HepG2 (cell line): ENCODE results near the gene ZXDC. TPM values are rescaled to one million over a fixed set of nuclear protein-coding genes. Genes with fewer than 3 reads are reported as not detected.

Experiments used
- BCLAF1 ChIP-seq: fragments of 450-650 bp; IDR thresholded peaks from 2 replicates; pipeline ENCODE4 v1.6.1; 2017; ENCODE audit warnings: mild to moderate bottlenecking
- CHCHD3 ChIP-seq: sonication (generic); formaldehyde crosslinking; IDR thresholded peaks from 2 replicates; pipeline ENCODE4 v1.8.0; 2022; ENCODE audit warnings: mild to moderate bottlenecking, missing genetic modification reagents, moderate library complexity
- HMGXB4 ChIP-seq, 2 experiments: sonication (generic) in 1 of 2; formaldehyde crosslinking in 1 of 2; IDR thresholded peaks; 2 replicates each; pipeline versions ENCODE4 v1.4.0 to v1.6.1; 2018 to 2020; ENCODE audit warnings: missing genetic modification reagents in 2 of 2, borderline replicate concordance in 1 of 2, low read depth in 1 of 2, mild to moderate bottlenecking in 1 of 2, missing biosample characterization in 1 of 2
- HNF1A ChIP-seq, 2 experiments: sonication (generic) in 1 of 2; formaldehyde crosslinking in 1 of 2; IDR thresholded peaks; 2 replicates each; pipeline versions ENCODE4 v1.4.0 to v1.6.1; 2016 to 2020; ENCODE audit warnings: borderline replicate concordance in 1 of 2, low read depth in 1 of 2, mild to moderate bottlenecking in 1 of 2, missing genetic modification reagents in 1 of 2
- MAFG ChIP-seq: sonication (generic); formaldehyde crosslinking; IDR thresholded peaks from 2 replicates; pipeline ENCODE4 v1.5.1; 2020; ENCODE audit warnings: mild to moderate bottlenecking, missing genetic modification reagents
- MIER3 ChIP-seq: IDR thresholded peaks from 2 replicates; pipeline ENCODE4 v1.6.1; 2016; ENCODE audit warnings: missing compliant biosample characterization, borderline replicate concordance
- MTF2 ChIP-seq: sonication (generic); formaldehyde crosslinking; IDR thresholded peaks from 2 replicates; pipeline ENCODE4 v1.5.0; 2020; ENCODE audit warnings: missing genetic modification reagents, borderline replicate concordance
- MYNN ChIP-seq: sonication (generic); formaldehyde crosslinking; IDR thresholded peaks from 2 replicates; pipeline ENCODE4 v1.4.0; 2020; ENCODE audit warnings: mild to moderate bottlenecking, low read depth, missing genetic modification reagents
- POLR2G ChIP-seq: fragments of 200-400 bp; formaldehyde crosslinking; IDR thresholded peaks from 2 replicates; pipeline ENCODE4 v1.6.1; 2018; ENCODE audit warnings: mild to moderate bottlenecking, low read depth, low read length, moderate library complexity
- ZNF770 ChIP-seq: sonication (generic); formaldehyde crosslinking; IDR thresholded peaks from 2 replicates; pipeline ENCODE4 v1.5.0; 2020; ENCODE audit warnings: mild to moderate bottlenecking, missing genetic modification reagents
- ZNF878 ChIP-seq: sonication (generic); formaldehyde crosslinking; IDR thresholded peaks from 2 replicates; pipeline ENCODE4 v1.8.1; 2023; ENCODE audit warnings: mild to moderate bottlenecking, missing genetic modification reagents, moderate library complexity
- polyA plus RNA-seq, 8 experiments: library from polyadenylated mRNA; depleted of rRNA in 3 of 8; stranded (reverse) in 7 of 8; unstranded in 1 of 8; fragments of >200 nt; fragmentation: Illumina TruSeq in 4 of 8; extraction: Trizol in 4 of 8; gene quantifications; 2 replicates each; pipeline versions ENCODE4 v1.2.1 to v1.2.3, GENCODE V29; 2011 to 2016; ENCODE audit warnings: low read depth in 4 of 8, missing spikeins in 1 of 8, mixed read lengths in 1 of 8; ENCODE audit not compliant: insufficient read depth in 1 of 8
- total RNA-seq, 5 experiments: library from RNA; depleted of rRNA; stranded (reverse); fragments of >200 nt; fragmentation: Illumina TruSeq; extraction: Trizol; gene quantifications; 2 replicates each; pipeline ENCODE4 v1.2.3, GENCODE V29; 2016; ENCODE audit warnings: low read depth in 1 of 5

The ZXDC gene
- total and polyA plus RNA-seq, 2 of the 13 experiments (the other 11 are each of a cell fraction or from before 2014, with no cell fraction given), result 17.6 to 21.2 TPM

- TF ChIP-seq BCLAF1, result no peak
- no peak for TF ChIP-seq MIER3 (CRISPR knock-in tag)
- TF ChIP-seq HMGXB4 (CRISPR knock-in tag; IDR thresholded peaks at IDR 0.05; ENCODE audit: borderline replicate concordance in 1 of 2, low read depth in 1 of 2), result no peak; a peak in 1 of 4 replicates
- no peak for TF ChIP-seq MYNN (CRISPR knock-in tag)
- TF ChIP-seq MAFG (CRISPR knock-in tag), result no peak
- no peak for TF ChIP-seq ZNF770 (CRISPR knock-in tag)
- TF ChIP-seq CHCHD3 (CRISPR knock-in tag), result no peak
- no peak for TF ChIP-seq HNF1A (IDR thresholded peaks at IDR 0.05; ENCODE audit: low read depth)
- TF ChIP-seq HNF1A (CRISPR knock-in tag; IDR thresholded peaks at IDR 0.05; ENCODE audit: borderline replicate concordance), result no peak
- TF ChIP-seq MTF2, result no peak
- no peak for TF ChIP-seq POLR2G
- TF ChIP-seq ZNF878 (CRISPR knock-in tag), result no peak
These were observed 49.6 kb upstream of the ZXDC start (continued) for GRCh38 chr3:126525091-126525852.
